ENCODE data around the gene SDSL.

The SDSL gene

DNA sequence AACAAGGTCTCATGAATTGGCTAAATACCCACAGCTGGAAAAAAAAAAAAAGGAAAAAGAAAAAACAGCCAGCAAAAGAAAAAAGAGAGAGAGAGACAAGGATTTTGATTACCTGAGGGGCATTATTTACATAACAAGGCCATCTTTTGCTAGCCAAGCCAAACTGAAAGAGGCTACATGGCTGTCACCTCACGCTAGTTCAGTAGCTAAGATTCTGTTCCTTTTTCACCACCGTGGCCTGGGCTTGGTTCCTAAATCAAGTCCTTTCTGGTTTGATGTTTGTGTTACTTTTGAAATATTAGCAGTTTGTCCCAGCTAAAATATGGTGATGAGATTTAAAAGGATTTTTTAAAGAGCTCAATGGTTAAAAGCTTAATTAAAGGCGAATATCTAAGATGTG is 16.5 kb upstream of the SDSL start:
- Histone ChIP-seq H2BK120ac (ENCODE audit: insufficient read depth, low read length, poor library complexity) (no peak overlapping the region), H3K14ac (ENCODE audit: low read length) (no peak overlapping the region), H2AK5ac (ENCODE audit: low read length) (no peak overlapping the region), H3K79me1 (ENCODE audit: low read length) (no peaks in the 10 kb centered on the region), H3K4me1 (ENCODE audit: control insufficient read depth in 1 of 2, insufficient read depth in 2 of 2, low read length in 2 of 2) (no peaks in the 10 kb centered on the region), H3K4me3 (ENCODE audit: low read depth, low read length) (no peak overlapping the region), H3K4me2 (ENCODE audit: low read length) (no peak overlapping the region), H3K27ac (ENCODE audit: low read depth, low read length) (no peak overlapping the region), H4K8ac (ENCODE audit: low read depth, low read length) (no peak overlapping the region), H3K9me3 (ENCODE audit: insufficient read depth, low read depth, low read length) (no peaks in the 10 kb centered on the region), H3K23ac (ENCODE audit: low read length) (no peak overlapping the region), H3K36me3 (ENCODE audit: control insufficient read depth in 1 of 2, insufficient read depth in 2 of 2, low read length in 2 of 2) (no peaks in the 10 kb centered on the region), H3K79me2 (ENCODE audit: control insufficient read depth, insufficient read depth, low read length, poor library complexity) (no peaks in the 10 kb centered on the region), H2BK12ac (ENCODE audit: low read length) (no peak overlapping the region), H3K9ac (ENCODE audit: low read length) (no peak overlapping the region), H3K4ac (ENCODE audit: low read depth, low read length) (no peak overlapping the region), H2AFZ (ENCODE audit: insufficient read depth, low read length, poor library complexity) (no peak overlapping the region), H3K18ac (ENCODE audit: low read length) (no peak overlapping the region), H4K91ac (ENCODE audit: low read depth, low read length) (no peak overlapping the region), H4K12ac (ENCODE audit: low read depth, low read length) (no peak overlapping the region), H3K27me3 (ENCODE audit: insufficient read depth, low read length) (no peaks in the 10 kb centered on the region), H2BK5ac (ENCODE audit: low read depth, low read length, poor library complexity) (no peak overlapping the region)
- no peak for DNase-seq
- no CpG with 5 or more reads among the region's 3 CpGs for WGBS (ENCODE audit: extremely low coverage, insufficient coverage, insufficient read length)

DNA sequence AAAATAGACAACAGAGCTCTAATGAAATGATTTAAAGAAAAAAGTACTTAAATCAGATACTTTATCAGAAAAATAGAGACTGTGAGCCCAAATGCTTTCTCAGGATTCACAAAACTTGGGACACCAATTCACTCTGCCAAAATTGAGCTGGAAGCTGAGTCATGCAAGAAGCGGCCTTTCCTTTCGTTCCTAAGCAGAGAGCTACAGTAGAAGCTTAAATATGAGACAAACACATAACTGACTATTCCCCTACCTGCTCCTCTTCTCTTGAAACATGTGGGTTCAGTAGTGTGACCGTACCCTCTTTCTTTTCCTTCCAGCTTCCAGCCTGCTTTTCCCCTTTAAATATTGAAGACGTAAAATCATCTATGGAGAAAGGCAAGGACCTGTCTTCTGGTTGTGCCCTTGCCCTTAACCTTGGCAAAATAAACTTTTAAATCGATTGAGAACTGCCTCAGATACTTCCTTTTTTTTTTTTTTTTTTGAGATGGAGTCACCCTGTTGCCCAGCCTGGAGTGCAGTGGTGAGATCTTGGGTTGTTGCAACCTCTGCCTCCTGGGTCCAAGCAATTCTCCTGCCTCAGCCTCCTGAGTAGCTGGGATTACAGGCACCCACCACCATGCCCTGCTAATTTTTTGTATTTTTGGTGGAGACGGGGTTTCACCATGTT is 14.1 kb upstream of the SDSL start:
- Histone ChIP-seq H3K4ac (ENCODE audit: low read depth, low read length) (no peak overlapping the region), H4K12ac (ENCODE audit: low read depth, low read length) (no peak overlapping the region), H3K23ac (ENCODE audit: low read length) (no peak overlapping the region), H3K36me3 (ENCODE audit: control insufficient read depth in 1 of 2, insufficient read depth in 2 of 2, low read length in 2 of 2) (no peaks in the 10 kb centered on the region), H4K91ac (ENCODE audit: low read depth, low read length) (no peak overlapping the region), H3K27me3 (ENCODE audit: insufficient read depth, low read length) (no peaks in the 10 kb centered on the region), H3K18ac (ENCODE audit: low read length) (no peak overlapping the region), H3K4me1 (ENCODE audit: control insufficient read depth in 1 of 2, insufficient read depth in 2 of 2, low read length in 2 of 2) (no peaks in the 10 kb centered on the region), H3K27ac (ENCODE audit: low read depth, low read length) (no peak overlapping the region), H2BK12ac (ENCODE audit: low read length) (no peak overlapping the region), H2AK5ac (ENCODE audit: low read length) (no peak overlapping the region), H3K14ac (ENCODE audit: low read length) (no peak overlapping the region), H3K79me2 (ENCODE audit: control insufficient read depth, insufficient read depth, low read length, poor library complexity) (no peaks in the 10 kb centered on the region), H2AFZ (ENCODE audit: insufficient read depth, low read length, poor library complexity) (no peak overlapping the region), H3K4me2 (ENCODE audit: low read length) (no peak overlapping the region), H3K4me3 (ENCODE audit: low read depth, low read length) (no peak overlapping the region), H2BK5ac (ENCODE audit: low read depth, low read length, poor library complexity) (no peak overlapping the region), H3K79me1 (ENCODE audit: low read length) (no peaks in the 10 kb centered on the region), H3K9me3 (ENCODE audit: insufficient read depth, low read depth, low read length) (no peaks in the 10 kb centered on the region), H2BK120ac (ENCODE audit: insufficient read depth, low read length, poor library complexity) (no peak overlapping the region), H4K8ac (ENCODE audit: low read depth, low read length) (no peak overlapping the region), H3K9ac (ENCODE audit: low read length) (no peak overlapping the region)
- no peak for DNase-seq
- no CpG with 5 or more reads among the region's 6 CpGs for WGBS (ENCODE audit: extremely low coverage, insufficient coverage, insufficient read length)

DNA sequence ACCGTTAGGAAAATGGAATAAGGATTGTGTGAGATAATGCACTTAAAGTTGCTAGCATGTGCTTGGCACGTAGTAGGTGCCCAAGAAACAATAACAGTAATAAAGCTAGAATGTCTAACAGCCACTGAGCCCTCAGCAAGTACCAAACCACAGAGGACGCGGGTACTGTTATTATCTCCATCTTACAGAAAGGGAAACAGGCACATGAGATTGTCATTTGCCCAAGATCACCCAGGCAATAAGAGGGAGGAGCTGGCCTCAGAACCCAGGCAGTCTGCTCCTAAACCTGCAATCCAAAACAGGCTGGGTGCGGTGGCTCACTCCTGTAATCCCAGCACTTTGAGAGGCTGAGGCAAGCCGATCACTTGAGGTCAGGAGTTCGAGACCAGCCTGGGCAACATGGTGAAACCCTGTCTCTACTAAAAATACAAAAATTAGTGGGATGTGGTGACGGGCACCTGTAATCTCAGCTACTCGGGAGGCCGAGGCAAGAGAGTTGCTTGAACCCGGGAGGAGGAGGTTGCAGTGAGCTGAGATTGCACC is 13.4 kb upstream of the SDSL start:
- Histone ChIP-seq H3K27me3 (ENCODE audit: insufficient read depth, low read length) (no peaks in the 10 kb centered on the region), H3K23ac (ENCODE audit: low read length) (no peak overlapping the region), H3K79me2 (ENCODE audit: control insufficient read depth, insufficient read depth, low read length, poor library complexity) (no peaks in the 10 kb centered on the region), H2AFZ (ENCODE audit: insufficient read depth, low read length, poor library complexity) (no peak overlapping the region), H3K4me2 (ENCODE audit: low read length) (no peak overlapping the region), H4K8ac (ENCODE audit: low read depth, low read length) (no peak overlapping the region), H3K9me3 (ENCODE audit: insufficient read depth, low read depth, low read length) (no peaks in the 10 kb centered on the region), H3K36me3 (ENCODE audit: control insufficient read depth in 1 of 2, insufficient read depth in 2 of 2, low read length in 2 of 2) (no peaks in the 10 kb centered on the region), H3K18ac (ENCODE audit: low read length) (no peak overlapping the region), H2BK120ac (ENCODE audit: insufficient read depth, low read length, poor library complexity) (no peak overlapping the region), H4K12ac (ENCODE audit: low read depth, low read length) (no peak overlapping the region), H3K4me1 (ENCODE audit: control insufficient read depth in 1 of 2, insufficient read depth in 2 of 2, low read length in 2 of 2) (no peaks in the 10 kb centered on the region), H3K79me1 (ENCODE audit: low read length) (no peaks in the 10 kb centered on the region), H4K91ac (ENCODE audit: low read depth, low read length) (no peak overlapping the region), H3K14ac (ENCODE audit: low read length) (no peak overlapping the region), H3K9ac (ENCODE audit: low read length) (no peak overlapping the region), H2BK12ac (ENCODE audit: low read length) (no peak overlapping the region), H2BK5ac (ENCODE audit: low read depth, low read length, poor library complexity) (no peak overlapping the region), H3K27ac (ENCODE audit: low read depth, low read length) (no peak overlapping the region), H3K4ac (ENCODE audit: low read depth, low read length) (no peak overlapping the region), H3K4me3 (ENCODE audit: low read depth, low read length) (no peak overlapping the region), H2AK5ac (ENCODE audit: low read length) (no peak overlapping the region)
- no peak for DNase-seq
- no CpG with 5 or more reads among the region's 11 CpGs for WGBS (ENCODE audit: extremely low coverage, insufficient coverage, insufficient read length)

DNA sequence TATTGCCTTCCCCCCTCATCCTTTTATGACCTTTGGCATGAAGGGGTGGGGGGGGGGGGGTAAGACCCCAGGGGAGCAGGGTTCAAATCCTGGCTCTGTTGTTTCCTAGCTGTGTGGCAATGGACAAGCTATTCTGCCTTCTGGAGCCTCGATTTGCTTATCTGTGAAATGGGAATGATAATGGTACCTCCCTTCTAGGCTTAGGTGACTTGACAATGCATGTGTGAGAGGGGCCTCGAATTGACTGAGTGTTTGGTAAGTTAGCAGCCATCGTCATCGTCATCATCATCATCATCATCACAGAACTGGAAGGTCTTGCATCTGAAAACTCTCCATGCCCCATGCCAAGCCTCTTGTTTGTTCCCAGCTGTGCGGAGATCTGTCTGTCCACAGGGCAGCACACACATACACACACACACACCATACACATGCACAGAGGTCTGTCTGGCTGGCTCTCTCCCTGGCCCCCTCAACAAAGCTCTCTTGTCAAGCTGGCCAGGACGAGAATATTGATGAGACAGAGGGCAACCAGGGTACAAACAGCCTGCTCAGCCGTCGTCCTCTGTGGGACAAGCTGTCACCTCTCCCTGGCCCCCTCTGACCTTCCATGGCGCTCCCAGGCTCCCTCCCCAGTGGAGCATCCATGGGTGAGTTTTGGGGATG is 12.6 kb upstream of the SDSL start:
- H3K4me2 ChIP-seq (ENCODE audit: low read length): no peak overlapping the region
- H3K4me3 ChIP-seq (ENCODE audit: low read depth, low read length): no peak overlapping the region
- H3K4ac ChIP-seq (ENCODE audit: low read depth, low read length): no peak overlapping the region
- no peaks in the 10 kb centered on the region for H3K9me3 ChIP-seq (ENCODE audit: insufficient read depth, low read depth, low read length)
- H4K8ac ChIP-seq (ENCODE audit: low read depth, low read length): no peak overlapping the region
- no peak overlapping the region for H2AFZ ChIP-seq (ENCODE audit: insufficient read depth, low read length, poor library complexity)
- no peak overlapping the region for H2BK12ac ChIP-seq (ENCODE audit: low read length)
- H2BK120ac ChIP-seq (ENCODE audit: insufficient read depth, low read length, poor library complexity): no peak overlapping the region
- no peak overlapping the region for H4K12ac ChIP-seq (ENCODE audit: low read depth, low read length)
- H2AK5ac ChIP-seq (ENCODE audit: low read length): no peak overlapping the region
- H3K18ac ChIP-seq (ENCODE audit: low read length): no peak overlapping the region
- WGBS (ENCODE audit: extremely low coverage, insufficient coverage, insufficient read length): no CpG with 5 or more reads among the region's 9 CpGs
- H3K4me1 ChIP-seq (ENCODE audit: control insufficient read depth in 1 of 2, insufficient read depth in 2 of 2, low read length in 2 of 2): no peaks in the 10 kb centered on the region
- no peaks in the 10 kb centered on the region for H3K79me2 ChIP-seq (ENCODE audit: control insufficient read depth, insufficient read depth, low read length, poor library complexity)
- H3K27ac ChIP-seq (ENCODE audit: low read depth, low read length): no peak overlapping the region
- no peak for DNase-seq
- no peaks in the 10 kb centered on the region for H3K79me1 ChIP-seq (ENCODE audit: low read length)
- no peak overlapping the region for H2BK5ac ChIP-seq (ENCODE audit: low read depth, low read length, poor library complexity)
- no peak overlapping the region for H4K91ac ChIP-seq (ENCODE audit: low read depth, low read length)
- no peak overlapping the region for H3K23ac ChIP-seq (ENCODE audit: low read length)
- no peak overlapping the region for H3K9ac ChIP-seq (ENCODE audit: low read length)
- H3K36me3 ChIP-seq (ENCODE audit: control insufficient read depth in 1 of 2, insufficient read depth in 2 of 2, low read length in 2 of 2): no peaks in the 10 kb centered on the region
- H3K14ac ChIP-seq (ENCODE audit: low read length): no peak overlapping the region
- no peaks in the 10 kb centered on the region for H3K27me3 ChIP-seq (ENCODE audit: insufficient read depth, low read length)

All from trophoblast cell (in vitro differentiated cells and primary cell).